GM10248 (cell line): ENCODE measurements around the gene GBP7.

Experiments used
- CTCF ChIA-PET: fragments of 300-600 bp; sonication (Branson Sonifier 250); formaldehyde crosslinking; extraction: SDS; loops from one replicate; lab custom pipeline; 2021; ENCODE audit warnings: antibody characterized with exemption; lab: Yijun Ruan, JAX
- POLR2A ChIA-PET: fragments of 350-650 bp; sonication (Branson Sonifier 250); formaldehyde crosslinking; extraction: SDS; loops from one replicate; lab custom pipeline; 2020; ENCODE audit warnings: antibody characterized with exemption; lab: Yijun Ruan, JAX
- DNase-seq: peaks from one replicate; pipeline ENCODE4 v3.0.0; 2012; ENCODE audit errors: extremely low spot score
- CTCF ChIP-seq: IDR thresholded peaks from 2 replicates; pipeline ENCODE4 v1.5.1; 2012; ENCODE audit warnings: mild to moderate bottlenecking, low read depth; ENCODE audit errors: extremely low read depth, missing control alignments, control extremely low read depth

The GBP7 gene

DNA sequence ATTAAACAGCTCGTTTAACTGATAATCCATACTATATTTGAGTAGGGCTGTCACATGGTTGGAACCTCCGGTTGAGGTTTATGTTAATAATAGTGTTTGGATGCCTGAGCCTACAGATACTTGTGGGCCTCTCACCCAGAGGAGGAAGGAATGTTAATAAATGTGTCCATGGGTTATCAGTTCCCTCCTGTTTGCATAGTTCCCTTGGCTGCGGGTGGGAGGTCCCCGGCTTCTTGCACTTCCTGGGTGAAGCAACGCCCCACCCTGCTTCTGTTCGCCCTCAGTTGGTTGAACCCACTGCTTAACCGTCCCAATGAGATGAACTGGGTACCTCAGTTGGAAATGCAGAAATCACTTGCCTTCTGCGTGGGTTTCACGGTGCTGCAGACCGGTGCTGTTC lies 87.2 kb downstream of the GBP7 start:
- no peak for TF ChIP-seq CTCF
- no peak for DNase-seq
- POLR2A ChIA-PET = no interaction called here
- CTCF ChIA-PET = interaction anchor here (1.1 to 1.3 kb wide), 2 partner anchors 363 to 763 kb away, joined by 3 to 4 read pairs; no protein-coding TSS in a partner anchor

DNA sequence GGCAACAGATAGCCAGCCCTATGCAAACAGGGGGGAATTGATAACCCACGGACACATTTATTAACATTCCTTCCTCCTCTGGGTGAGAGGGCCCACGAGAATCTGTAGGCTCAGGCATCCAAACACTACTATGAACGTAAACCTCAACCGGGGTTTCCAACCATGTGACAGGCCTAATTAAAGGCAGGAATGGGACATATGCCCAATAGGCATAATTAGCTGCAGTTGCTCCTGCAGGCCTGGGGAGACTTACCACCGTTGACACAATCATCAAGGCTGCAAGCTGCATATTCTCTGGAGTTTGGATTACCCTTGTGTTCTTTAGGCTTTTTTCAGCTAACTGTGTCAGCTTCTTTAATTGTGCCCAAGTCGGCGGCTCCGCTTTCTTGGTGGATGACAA lies 88.6 kb downstream of the GBP7 start:
- ChIA-PET POLR2A (no interaction called here), CTCF (interaction anchor here (1.0 kb wide), 1 partner anchor 9 kb away, joined by 3 read pairs; no protein-coding TSS in a partner anchor)
- DNase-seq = no peak
- TF ChIP-seq CTCF = no peak

- CTCF ChIA-PET = interaction anchor here (0.6 to 2.0 kb wide), 18 partner anchors 10 to 277 kb away, joined by 3 to 5 read pairs (median 3); partner anchors contain the start of gene GBP5
- DNase-seq = peak; percentile 49
- POLR2A ChIA-PET = no interaction called here
- peak; percentile 46 for TF ChIP-seq CTCF
These were observed 90.0 kb downstream of the GBP7 start for GRCh38 chr1:89085781-89086180.
